MM.1S (cell line): ENCODE results near the gene ALDH1B1.

Experiments
- DNase-seq: peaks from one replicate; pipeline ENCODE4 v3.0.0-alpha.2; 2015
- H2AFZ ChIP-seq: fragments of 300-600 bp; sonication (generic); 2 replicates; pipeline ENCODE4 v1.6.0; 2016; ENCODE audit warnings: antibody characterized with exemption, low read length
- H3F3A ChIP-seq: fragments of 300-600 bp; sonication (generic); 2 replicates; pipeline ENCODE4 v1.6.1; 2016; ENCODE audit warnings: mild to moderate bottlenecking, antibody characterized with exemption, low read length, moderate library complexity, mixed read lengths; ENCODE audit not compliant: insufficient read depth
- H3K27ac ChIP-seq: fragments of 300-600 bp; sonication (generic); 2 replicates; pipeline ENCODE4 v1.5.1; 2016; ENCODE audit warnings: mild to moderate bottlenecking, low read length
- H3K27me3 ChIP-seq: fragments of 300-600 bp; sonication (generic); replicated peaks from 2 replicates; pipeline ENCODE4 v1.6.0; 2016; ENCODE audit warnings: low read length; ENCODE audit not compliant: insufficient read depth
- H3K36me3 ChIP-seq: fragments of 300-600 bp; sonication (generic); replicated peaks from 2 replicates; pipeline ENCODE4 v1.6.1; 2016; ENCODE audit warnings: mild to moderate bottlenecking, low read length, mixed read lengths; ENCODE audit not compliant: insufficient read depth
- H3K4me1 ChIP-seq: fragments of 300-600 bp; sonication (generic); 2 replicates; pipeline ENCODE4 v1.6.1; 2016; ENCODE audit warnings: low read length, mixed read lengths
- H3K4me2 ChIP-seq: fragments of 300-600 bp; sonication (generic); 2 replicates; pipeline ENCODE4 v1.6.0; 2016; ENCODE audit warnings: low read depth, low read length
- H3K4me3 ChIP-seq: fragments of 300-600 bp; sonication (generic); 2 replicates; pipeline ENCODE4 v1.5.1; 2016; ENCODE audit warnings: low read length, mixed read lengths
- H3K79me2 ChIP-seq: fragments of 300-600 bp; sonication (generic); 2 replicates; pipeline ENCODE4 v1.6.1; 2016; ENCODE audit warnings: mixed run types, low read length, mixed read lengths
- H3K9ac ChIP-seq: fragments of 300-600 bp; sonication (generic); 2 replicates; pipeline ENCODE4 v1.6.1; 2016; ENCODE audit warnings: low read length, mixed read lengths
- H3K9me2 ChIP-seq: fragments of 300-600 bp; sonication (generic); replicated peaks from 2 replicates; pipeline ENCODE4 v1.6.1; 2016; ENCODE audit warnings: mild to moderate bottlenecking, low read length, mixed read lengths; ENCODE audit not compliant: insufficient read depth
- H3K9me3 ChIP-seq: fragments of 300-600 bp; sonication (generic); replicated peaks from 2 replicates; pipeline ENCODE4 v1.6.1; 2016; ENCODE audit warnings: mild to moderate bottlenecking, low read length, mixed read lengths; ENCODE audit not compliant: insufficient read depth
- H4K20me1 ChIP-seq: fragments of 300-600 bp; sonication (generic); 2 replicates; pipeline ENCODE4 v1.6.1; 2016; ENCODE audit warnings: mild to moderate bottlenecking, low read length, moderate library complexity, mixed read lengths; ENCODE audit not compliant: insufficient read depth
- EZH2 ChIP-seq: fragments of 300-600 bp; sonication (generic); optimal IDR thresholded peaks from 2 replicates; pipeline ENCODE3; 2017; ENCODE audit warnings: low read depth, mild to moderate bottlenecking, antibody characterized with exemption, low read length, mixed read lengths
- EZH2phosphoT487 ChIP-seq: fragments of 300-600 bp; sonication (generic); IDR thresholded peaks from 2 replicates; pipeline ENCODE4 v1.6.1; 2018; ENCODE audit warnings: antibody characterized with exemption, low read length
- TF ChIP-seq, protein P1 (sequence below): fragments of 300-600 bp; sonication (generic); IDR thresholded peaks from 2 replicates; pipeline ENCODE4 v1.5.1; 2016; ENCODE audit warnings: antibody characterized with exemption, low read length, mixed read lengths

The ALDH1B1 gene

DNA sequence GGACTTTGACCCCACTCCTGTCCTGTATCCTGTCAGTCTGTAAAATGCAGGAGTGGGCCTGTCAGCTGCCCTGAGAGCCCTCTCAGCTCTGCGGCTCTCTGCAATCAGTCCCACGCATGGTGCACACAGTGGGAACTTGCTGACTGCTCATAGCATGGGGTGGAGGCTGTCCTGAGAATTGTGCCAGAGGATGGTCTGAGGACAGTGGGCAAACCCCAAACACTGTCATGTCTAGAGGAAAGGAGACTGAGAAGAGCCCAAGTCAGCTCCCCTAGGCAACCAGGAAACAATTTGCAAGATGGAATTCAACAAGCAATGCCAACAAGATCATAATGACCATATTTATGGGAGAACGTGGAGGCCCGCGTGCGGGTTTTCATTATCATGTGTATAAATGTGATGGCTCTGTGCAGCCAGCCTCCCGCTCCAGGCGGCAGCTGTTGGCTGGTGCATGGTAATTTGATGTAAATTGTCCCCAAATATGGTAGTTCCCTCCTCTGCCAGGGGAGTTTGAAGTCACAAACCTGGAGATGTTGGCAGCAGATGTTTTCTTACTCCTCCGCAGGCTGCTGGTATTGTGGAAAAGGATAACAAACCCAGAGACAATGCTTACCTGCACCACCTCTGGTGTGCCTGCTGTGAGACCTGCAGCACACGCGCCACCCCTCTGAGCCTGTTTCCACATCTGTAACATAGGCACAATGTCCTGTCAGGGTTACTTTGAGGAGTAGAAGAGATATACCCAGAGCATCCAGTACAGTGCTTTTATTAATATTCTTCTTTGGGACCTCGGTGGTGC, 39.8 kb upstream of the ALDH1B1 start:
- Histone ChIP-seq H3K27me3 (no peaks in the 10 kb centered on the region), H3K4me1 (no peaks in the 10 kb centered on the region)

DNA sequence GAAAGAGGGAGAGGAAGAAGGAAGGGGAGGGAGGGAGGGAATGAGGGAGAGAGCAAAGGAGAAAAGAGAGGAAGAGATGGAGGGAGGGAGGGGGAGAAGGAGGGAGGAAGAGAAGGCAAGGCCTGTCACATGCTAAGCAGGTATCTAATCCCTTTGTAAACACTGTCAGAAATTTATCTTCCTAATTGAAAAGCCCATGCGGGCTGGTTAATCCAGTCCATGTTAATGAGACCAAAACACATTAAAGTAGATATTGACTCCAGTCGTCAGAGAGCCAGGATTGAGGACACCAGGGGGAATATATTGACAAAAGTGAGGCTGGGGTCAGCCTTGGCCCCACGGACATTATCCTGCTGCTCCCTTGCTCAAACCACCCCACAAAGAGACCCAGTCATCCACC, 37.4 kb upstream of the ALDH1B1 start:
- Histone ChIP-seq H3K27ac (no peak overlapping the region), H3K4me2 (no peak overlapping the region), H3F3A (no peaks in the 10 kb centered on the region), H3K27me3 (no peaks in the 10 kb centered on the region), H3K79me2 (no peaks in the 10 kb centered on the region), H3K4me3 (no peak overlapping the region), H3K9me2 (no peaks in the 10 kb centered on the region), H3K36me3 (no peaks in the 10 kb centered on the region), H2AFZ (no peak overlapping the region), H3K9me3 (no peaks in the 10 kb centered on the region), H3K4me1 (no peaks in the 10 kb centered on the region), H3K9ac (no peak overlapping the region), H4K20me1 (no peaks in the 10 kb centered on the region)
- TF ChIP-seq, protein P1, sequence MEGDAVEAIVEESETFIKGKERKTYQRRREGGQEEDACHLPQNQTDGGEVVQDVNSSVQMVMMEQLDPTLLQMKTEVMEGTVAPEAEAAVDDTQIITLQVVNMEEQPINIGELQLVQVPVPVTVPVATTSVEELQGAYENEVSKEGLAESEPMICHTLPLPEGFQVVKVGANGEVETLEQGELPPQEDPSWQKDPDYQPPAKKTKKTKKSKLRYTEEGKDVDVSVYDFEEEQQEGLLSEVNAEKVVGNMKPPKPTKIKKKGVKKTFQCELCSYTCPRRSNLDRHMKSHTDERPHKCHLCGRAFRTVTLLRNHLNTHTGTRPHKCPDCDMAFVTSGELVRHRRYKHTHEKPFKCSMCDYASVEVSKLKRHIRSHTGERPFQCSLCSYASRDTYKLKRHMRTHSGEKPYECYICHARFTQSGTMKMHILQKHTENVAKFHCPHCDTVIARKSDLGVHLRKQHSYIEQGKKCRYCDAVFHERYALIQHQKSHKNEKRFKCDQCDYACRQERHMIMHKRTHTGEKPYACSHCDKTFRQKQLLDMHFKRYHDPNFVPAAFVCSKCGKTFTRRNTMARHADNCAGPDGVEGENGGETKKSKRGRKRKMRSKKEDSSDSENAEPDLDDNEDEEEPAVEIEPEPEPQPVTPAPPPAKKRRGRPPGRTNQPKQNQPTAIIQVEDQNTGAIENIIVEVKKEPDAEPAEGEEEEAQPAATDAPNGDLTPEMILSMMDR, result no peak
- TF ChIP-seq EZH2 (no peak), EZH2phosphoT487 (no peak)
- no peak for DNase-seq

More for the DNA sequence above, 39.8 kb upstream of the ALDH1B1 start:
- no peaks in the 10 kb centered on the region for H3K79me2 ChIP-seq
- no peak overlapping the region for H3K27ac ChIP-seq
- no peak for DNase-seq
- no peak overlapping the region for H3K4me2 ChIP-seq
- no peaks in the 10 kb centered on the region for H3F3A ChIP-seq
- H3K4me3 ChIP-seq, result no peak overlapping the region
- no peak overlapping the region for H3K9ac ChIP-seq
- H4K20me1 ChIP-seq, result no peaks in the 10 kb centered on the region
- no peaks in the 10 kb centered on the region for H3K36me3 ChIP-seq
- no peaks in the 10 kb centered on the region for H3K9me2 ChIP-seq
- no peaks in the 10 kb centered on the region for H3K9me3 ChIP-seq
- TF ChIP-seq EZH2phosphoT487, result no peak
- TF ChIP-seq EZH2, result no peak
- TF ChIP-seq, protein P1, result no peak
- H2AFZ ChIP-seq, result no peak overlapping the region

DNA sequence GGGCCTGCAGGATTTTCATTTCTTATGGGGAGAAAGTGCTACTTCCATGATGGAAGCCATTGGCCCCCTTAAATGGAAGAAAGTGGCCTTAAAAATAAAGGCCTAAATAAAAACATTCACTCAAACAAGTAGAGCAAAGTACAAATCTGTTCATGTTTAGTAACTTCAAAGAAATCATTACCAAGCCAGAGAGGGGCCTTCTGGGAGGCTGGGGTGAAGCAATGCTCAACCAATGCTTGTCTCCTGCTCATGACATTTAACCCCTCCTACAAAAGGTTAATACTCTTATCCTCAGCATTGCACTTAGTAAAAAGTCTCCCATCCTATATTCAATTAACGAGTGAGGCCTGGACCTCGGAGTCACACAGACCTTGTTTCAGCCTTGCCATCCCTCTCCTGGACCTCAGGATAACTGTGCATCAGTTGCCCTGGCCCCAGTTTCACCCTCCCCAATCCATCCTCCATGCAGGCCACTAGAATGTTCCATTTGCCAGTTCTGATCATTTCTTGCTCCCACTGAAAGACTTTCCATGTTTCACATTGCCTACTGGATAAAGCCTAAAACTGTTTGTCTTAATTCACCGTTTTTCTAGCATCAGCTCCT, 36.9 kb upstream of the ALDH1B1 start:
- H2AFZ ChIP-seq, result no peak overlapping the region

More for the DNA sequence above, 36.9 kb upstream of the ALDH1B1 start:
- Histone ChIP-seq H3K4me3 (no peak overlapping the region), H3K27ac (no peak overlapping the region), H3K9me3 (no peaks in the 10 kb centered on the region), H3F3A (no peaks in the 10 kb centered on the region), H3K27me3 (no peaks in the 10 kb centered on the region), H3K4me1 (no peaks in the 10 kb centered on the region), H4K20me1 (no peaks in the 10 kb centered on the region), H3K4me2 (no peak overlapping the region), H3K36me3 (no peaks in the 10 kb centered on the region), H3K9ac (no peak overlapping the region), H3K9me2 (no peaks in the 10 kb centered on the region), H3K79me2 (no peaks in the 10 kb centered on the region)
- TF ChIP-seq, protein P1, result no peak
- TF ChIP-seq EZH2phosphoT487 (no peak), EZH2 (no peak)
- no peak for DNase-seq
